Right lobe of liver (tissue), 4 donors: Measurements from ENCODE around the gene C3orf18.

Experiments
- CTCF ChIP-seq, 4 donors: fragments of 200-600 bp in 3 of 4; fragments of 450-650 bp in 1 of 4; IDR thresholded peaks; one replicate each; pipeline versions ENCODE4 v1.5.1 to v1.8.0; 2016 to 2022; ENCODE audit warnings: antibody characterized with exemption in 4 of 4, mild to moderate bottlenecking in 2 of 4
- POLR2A ChIP-seq: fragments of 450-650 bp; IDR thresholded peaks from one replicate; pipeline ENCODE4 v1.6.1; 2017; ENCODE audit warnings: antibody characterized with exemption, mild to moderate bottlenecking
- donor health status: DM: no; HTN: no; CAD: no.
- donor health status: DM: no; HTN: no; CAD: no.
- donor health status: DM: no; HTN: yes; CAD: no.

GRCh38 chr3:50559702-50560101, 7.8 kb downstream of the C3orf18 start:
- no peak for TF ChIP-seq CTCF (IDR thresholded peaks at IDR 0.05)
- TF ChIP-seq POLR2A, result no peak
